ENCODE measurements around the gene CD79B. TPM values are rescaled to one million over a fixed set of nuclear protein-coding genes. Genes with fewer than 3 reads are reported as not detected.

The CD79B gene
- total RNA-seq, 2 donors from 2014 or later, result 19.5 to 31.1 TPM

GRCh38 chr17:63946440-63947363, 14.6 kb upstream of the CD79B start:
- no peak overlapping the region for H3K27ac Mint-ChIP-seq
- H3K36me3 Mint-ChIP-seq (ENCODE audit: low read depth), result no peaks in the 10 kb centered on the region
- ATAC-seq, result peak; percentile 89
- peak overlapping the region; percentile 86 for H3K4me3 Mint-ChIP-seq
- DNase-seq, result peak; percentile 24 to 43 (median 28)
- no peaks in the 10 kb centered on the region for H3K9me3 ChIP-seq (ENCODE audit: control insufficient read depth, low read length, poor library complexity, severe bottlenecking)
- peaks cover 14% of the 10 kb centered on the region for H3K4me1 Mint-ChIP-seq
- no peaks in the 10 kb centered on the region for H3K27me3 Mint-ChIP-seq

- no peaks in the 10 kb centered on the region for H3K27me3 Mint-ChIP-seq
- H3K9me3 ChIP-seq (ENCODE audit: control insufficient read depth, low read length, poor library complexity, severe bottlenecking), result no peaks in the 10 kb centered on the region
- peak overlapping the region; percentile 86 for H3K4me3 Mint-ChIP-seq
- no peaks in the 10 kb centered on the region for H3K36me3 Mint-ChIP-seq (ENCODE audit: low read depth)
- DNase-seq (no peak), ATAC-seq (no peak)
- peaks cover 15% of the 10 kb centered on the region for H3K4me1 Mint-ChIP-seq
- H3K27ac Mint-ChIP-seq, result no peak overlapping the region
Observed at GRCh38 chr17:63945784-63946439, 13.8 kb upstream of the CD79B start.

DNA sequence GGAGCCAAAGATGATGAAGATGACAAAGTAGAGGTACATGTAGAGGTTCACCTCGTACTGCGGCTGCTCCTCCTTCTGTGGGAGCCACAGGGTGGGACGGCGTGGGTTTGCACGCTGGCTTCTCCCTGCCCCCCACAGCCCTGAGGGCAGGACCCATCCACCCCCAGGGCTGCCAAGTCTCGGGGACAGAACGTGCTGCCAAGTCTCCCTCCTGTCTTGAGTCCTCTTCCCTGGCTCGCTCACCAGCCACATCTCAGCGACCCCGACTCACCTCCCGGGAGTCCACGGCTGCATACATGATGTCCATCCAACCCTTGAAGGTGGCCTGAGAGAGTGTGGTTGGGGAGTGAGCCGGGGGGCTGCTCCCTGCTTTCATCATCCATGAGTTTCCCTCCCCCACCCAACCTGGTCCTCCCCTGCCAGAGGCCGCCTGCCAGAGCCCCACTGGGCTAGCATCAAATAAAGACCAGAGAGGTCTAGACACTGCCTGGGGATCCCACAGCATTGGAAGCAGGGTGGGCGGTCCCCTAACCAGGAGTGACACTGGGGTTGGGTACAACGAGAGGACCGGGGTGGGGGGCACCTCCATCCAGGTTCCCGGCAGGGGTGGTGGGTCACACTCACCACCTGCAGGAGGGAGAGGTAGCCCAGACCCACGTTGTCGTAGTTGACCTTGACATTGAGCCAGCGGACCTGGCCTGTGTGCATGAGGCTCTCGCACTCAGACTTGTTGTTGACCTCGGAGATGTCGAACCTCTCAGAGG, 12.8 kb upstream of the CD79B start:
- Mint-ChIP-seq H3K4me3 (no peak overlapping the region), H3K27ac (peak overlapping the region; percentile 29)
- no peak for ATAC-seq

GRCh38 chr17:63943745-63944144, 11.6 kb upstream of the CD79B start:
- H3K27ac Mint-ChIP-seq, result no peak overlapping the region
- peaks cover 20% of the 10 kb centered on the region for H3K4me1 Mint-ChIP-seq
- H3K4me3 Mint-ChIP-seq, result no peak overlapping the region
- H3K9me3 ChIP-seq (ENCODE audit: control insufficient read depth, low read length, poor library complexity, severe bottlenecking), result no peaks in the 10 kb centered on the region
- H3K36me3 Mint-ChIP-seq (ENCODE audit: low read depth), result no peaks in the 10 kb centered on the region
- no peak for DNase-seq
- ATAC-seq, result no peak
- H3K27me3 Mint-ChIP-seq, result no peaks in the 10 kb centered on the region

More for the DNA sequence above, 12.8 kb upstream of the CD79B start:
- no peak for DNase-seq
- Mint-ChIP-seq H3K36me3 (ENCODE audit: low read depth) (no peaks in the 10 kb centered on the region), H3K4me1 (peaks cover 14% of the 10 kb centered on the region), H3K27me3 (no peaks in the 10 kb centered on the region)
- H3K9me3 ChIP-seq (ENCODE audit: control insufficient read depth, low read length, poor library complexity, severe bottlenecking), result no peaks in the 10 kb centered on the region

- no peak for ATAC-seq
- DNase-seq, result no peak
- peaks cover 25% of the 10 kb centered on the region for H3K4me1 Mint-ChIP-seq
- H3K27ac Mint-ChIP-seq, result peak overlapping the region; percentile 19
- H3K4me3 Mint-ChIP-seq, result no peak overlapping the region
- H3K27me3 Mint-ChIP-seq, result no peaks in the 10 kb centered on the region
- no peaks in the 10 kb centered on the region for H3K36me3 Mint-ChIP-seq (ENCODE audit: low read depth)
- no peaks in the 10 kb centered on the region for H3K9me3 ChIP-seq (ENCODE audit: control insufficient read depth, low read length, poor library complexity, severe bottlenecking)
Observed at GRCh38 chr17:63942309-63942985, 10.3 kb upstream of the CD79B start.

GRCh38 chr17:63941751-63942150, 9.6 kb upstream of the CD79B start:
- Mint-ChIP-seq H3K27ac (no peak overlapping the region), H3K4me3 (no peak overlapping the region), H3K27me3 (no peaks in the 10 kb centered on the region), H3K4me1 (peaks cover 23% of the 10 kb centered on the region), H3K36me3 (ENCODE audit: low read depth) (no peaks in the 10 kb centered on the region)
- no peak for ATAC-seq
- H3K9me3 ChIP-seq (ENCODE audit: control insufficient read depth, low read length, poor library complexity, severe bottlenecking), result no peaks in the 10 kb centered on the region
- DNase-seq, result no peak

- Mint-ChIP-seq H3K27me3 (no peaks in the 10 kb centered on the region), H3K4me1 (peaks cover 19% of the 10 kb centered on the region), H3K4me3 (no peak overlapping the region), H3K27ac (no peak overlapping the region), H3K36me3 (ENCODE audit: low read depth) (peaks cover under 1% of the 10 kb centered on the region)
- DNase-seq (no peak), ATAC-seq (no peak)
- H3K9me3 ChIP-seq (ENCODE audit: control insufficient read depth, low read length, poor library complexity, severe bottlenecking), result no peaks in the 10 kb centered on the region
Observed at GRCh38 chr17:63941162-63941561, 9.0 kb upstream of the CD79B start.

DNA sequence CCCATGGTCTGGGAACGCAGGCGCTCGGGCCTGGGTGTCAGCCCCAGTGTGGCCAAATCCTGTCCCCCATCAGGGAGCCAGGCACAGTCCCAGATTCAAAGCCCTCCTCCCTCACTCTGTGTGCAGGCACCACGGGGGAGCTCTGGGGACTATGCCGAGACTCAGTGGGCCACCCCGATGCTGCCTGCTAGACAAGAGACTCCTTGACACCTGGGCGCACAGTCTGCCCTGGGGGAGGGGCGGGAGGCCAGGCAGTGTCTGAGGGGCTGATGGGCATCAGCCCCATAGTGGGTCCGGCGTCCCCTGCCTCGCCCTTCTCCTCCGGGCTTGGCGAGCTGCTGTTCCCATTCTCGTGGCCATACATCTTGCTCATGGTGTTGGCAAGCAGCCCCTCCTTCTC, 8.5 kb upstream of the CD79B start:
- DNase-seq (no peak), ATAC-seq (no peak)
- H3K9me3 ChIP-seq (ENCODE audit: control insufficient read depth, low read length, poor library complexity, severe bottlenecking), result no peaks in the 10 kb centered on the region
- Mint-ChIP-seq H3K4me3 (no peak overlapping the region), H3K27me3 (no peaks in the 10 kb centered on the region), H3K27ac (no peak overlapping the region), H3K36me3 (ENCODE audit: low read depth) (peaks cover 2% of the 10 kb centered on the region), H3K4me1 (peaks cover 21% of the 10 kb centered on the region)

- H3K36me3 Mint-ChIP-seq (ENCODE audit: low read depth), result peaks cover 2% of the 10 kb centered on the region
- no peak overlapping the region for H3K27ac Mint-ChIP-seq
- no peak overlapping the region for H3K4me3 Mint-ChIP-seq
- no peak for DNase-seq
- ATAC-seq, result no peak
- peaks cover 16% of the 10 kb centered on the region for H3K4me1 Mint-ChIP-seq
- no peaks in the 10 kb centered on the region for H3K27me3 Mint-ChIP-seq
- no peaks in the 10 kb centered on the region for H3K9me3 ChIP-seq (ENCODE audit: control insufficient read depth, low read length, poor library complexity, severe bottlenecking)
Observed at GRCh38 chr17:63939884-63940283, 7.8 kb upstream of the CD79B start.

DNA sequence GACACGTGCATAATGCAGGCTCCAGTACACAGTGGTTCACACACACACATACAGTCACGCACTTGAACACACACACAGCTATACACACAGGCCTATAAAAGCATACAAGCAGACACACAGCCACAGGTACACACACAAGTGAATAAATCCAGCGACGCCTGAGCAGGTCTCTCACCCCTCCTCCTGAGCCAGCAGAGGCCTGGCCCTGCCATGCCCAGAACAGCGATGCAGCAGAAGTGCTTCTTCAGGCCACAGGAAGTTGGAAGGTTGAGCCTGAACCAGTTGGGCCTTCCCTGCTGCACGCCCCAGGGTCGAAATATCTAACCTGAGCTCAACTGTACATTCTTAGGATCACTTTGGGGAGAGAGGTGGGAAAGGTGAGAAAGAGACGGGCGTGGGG, 7.3 kb upstream of the CD79B start:
- Mint-ChIP-seq H3K27ac (peak overlapping the region; percentile 80), H3K4me3 (no peak overlapping the region), H3K27me3 (no peaks in the 10 kb centered on the region), H3K36me3 (ENCODE audit: low read depth) (peaks cover 2% of the 10 kb centered on the region), H3K4me1 (peaks cover 16% of the 10 kb centered on the region)
- DNase-seq (no peak), ATAC-seq (no peak)
- H3K9me3 ChIP-seq (ENCODE audit: control insufficient read depth, low read length, poor library complexity, severe bottlenecking), result no peaks in the 10 kb centered on the region

- Mint-ChIP-seq H3K27me3 (no peaks in the 10 kb centered on the region), H3K27ac (peak overlapping the region; percentile 80), H3K4me1 (peaks cover 16% of the 10 kb centered on the region), H3K36me3 (ENCODE audit: low read depth) (peaks cover 2% of the 10 kb centered on the region), H3K4me3 (no peak overlapping the region)
- ATAC-seq (no peak), DNase-seq (no peak)
- H3K9me3 ChIP-seq (ENCODE audit: control insufficient read depth, low read length, poor library complexity, severe bottlenecking), result no peaks in the 10 kb centered on the region
Observed at GRCh38 chr17:63937920-63938319, 5.8 kb upstream of the CD79B start.

DNA sequence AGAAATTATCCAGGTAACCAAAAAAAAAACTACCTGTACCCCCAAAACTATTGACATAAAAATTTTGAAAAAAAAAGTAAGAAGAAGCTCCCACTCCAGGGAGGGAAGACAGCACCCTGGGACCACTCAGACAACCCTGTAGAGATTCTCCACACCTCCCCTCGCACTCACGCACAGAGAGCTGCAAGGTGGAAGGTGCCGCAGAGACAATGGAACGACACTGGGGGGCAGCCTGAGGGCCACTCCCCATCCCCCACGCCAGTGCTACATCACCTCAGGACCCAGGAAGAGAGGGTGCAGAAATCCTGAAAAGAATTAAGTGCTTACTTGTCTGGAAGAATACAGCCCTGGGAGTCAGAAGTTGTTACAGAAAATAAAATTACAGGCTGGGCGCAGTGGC, 5.2 kb upstream of the CD79B start:
- H3K27me3 Mint-ChIP-seq, result no peaks in the 10 kb centered on the region
- H3K9me3 ChIP-seq (ENCODE audit: control insufficient read depth, low read length, poor library complexity, severe bottlenecking), result no peaks in the 10 kb centered on the region
- ATAC-seq (no peak), DNase-seq (no peak)
- peaks cover 2% of the 10 kb centered on the region for H3K36me3 Mint-ChIP-seq (ENCODE audit: low read depth)
- peak overlapping the region; percentile 80 for H3K27ac Mint-ChIP-seq
- no peak overlapping the region for H3K4me3 Mint-ChIP-seq
- peaks cover 19% of the 10 kb centered on the region for H3K4me1 Mint-ChIP-seq

All from T-helper 17 cell (primary cell).